A549 (cell line): ENCODE data around the gene ADGRG2.

Source experiments
- CBX2 ChIP-seq: fragments of 200-600 bp; sonication (generic); IDR thresholded peaks from 2 replicates; pipeline ENCODE4 v1.6.1; 2016; ENCODE audit warnings: low read depth, mild to moderate bottlenecking, borderline replicate concordance
- FOSL2 ChIP-seq, 2 experiments: fragments of 450-650 bp in 1 of 2; fragments of >200 bp in 1 of 2; sonication (Bioruptor Twin) in 1 of 2; formaldehyde crosslinking; IDR thresholded peaks; 2 replicates each; pipeline versions ENCODE4 v1.5.0 to v1.6.1; 2016 to 2020; ENCODE audit warnings: mild to moderate bottlenecking in 1 of 2, moderate library complexity in 1 of 2
- FOXS1 ChIP-seq: fragments of 250-450 bp; sonication (Bioruptor Pico); IDR thresholded peaks from 2 replicates; pipeline ENCODE4 v1.5.0; 2020; ENCODE audit warnings: mild to moderate bottlenecking, moderate library complexity
- JUN ChIP-seq, 2 experiments: fragments of >200 bp; sonication (Bioruptor Twin); formaldehyde crosslinking; IDR thresholded peaks; 2 replicates in 1 of 2; 3 replicates in 1 of 2; pipeline ENCODE4 v1.6.1; 2016 to 2017
- KDM1A ChIP-seq: fragments of 200-600 bp; sonication (generic); IDR thresholded peaks from 2 replicates; pipeline ENCODE4 v1.6.1; 2016; ENCODE audit warnings: low read depth, mild to moderate bottlenecking
- POLR2A ChIP-seq: IDR thresholded peaks from 2 replicates; pipeline ENCODE4 v1.6.1; 2012; ENCODE audit warnings: mild to moderate bottlenecking, low read length
- RFX5 ChIP-seq: fragments of 450-650 bp; IDR thresholded peaks from 2 replicates; pipeline ENCODE4 v1.7.1; 2014; ENCODE audit warnings: antibody characterized with exemption, mild to moderate bottlenecking, moderate library complexity
- TF ChIP-seq, protein P1 (sequence below): fragments of >200 bp; sonication (Bioruptor Twin); formaldehyde crosslinking; IDR thresholded peaks from 3 replicates; pipeline ENCODE4 v1.5.1; 2016

DNA sequence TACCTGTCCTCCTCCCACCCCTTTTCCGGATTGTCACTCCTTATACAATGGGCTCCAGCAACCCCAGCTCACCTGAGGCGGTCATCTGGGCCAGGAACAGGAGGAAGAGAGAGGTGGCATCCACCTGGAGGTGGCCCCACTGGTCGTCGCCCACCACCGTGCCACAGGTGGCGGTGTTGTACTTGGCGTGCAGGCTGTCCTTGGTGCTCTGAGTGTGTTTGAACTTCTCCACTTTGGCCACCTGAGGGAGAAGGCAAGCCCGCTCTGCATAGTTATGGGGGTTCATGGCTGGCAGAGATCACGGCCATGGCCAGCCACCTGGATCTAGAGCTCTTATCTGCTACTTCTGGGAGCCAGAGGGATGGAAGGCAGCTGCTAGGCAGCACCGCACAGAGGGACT, 171.2 kb downstream of the ADGRG2 start:
- TF ChIP-seq FOXS1 (CRISPR knock-in tag): no peak
- no peak for TF ChIP-seq POLR2A
- no peak for TF ChIP-seq JUN (IDR thresholded peaks at IDR 0.05)
- TF ChIP-seq FOSL2 (IDR thresholded peaks at IDR 0.05): no peak
- TF ChIP-seq FOSL2 (CRISPR knock-in tag; IDR thresholded peaks at IDR 0.05): no peak
- TF ChIP-seq, protein P1, sequence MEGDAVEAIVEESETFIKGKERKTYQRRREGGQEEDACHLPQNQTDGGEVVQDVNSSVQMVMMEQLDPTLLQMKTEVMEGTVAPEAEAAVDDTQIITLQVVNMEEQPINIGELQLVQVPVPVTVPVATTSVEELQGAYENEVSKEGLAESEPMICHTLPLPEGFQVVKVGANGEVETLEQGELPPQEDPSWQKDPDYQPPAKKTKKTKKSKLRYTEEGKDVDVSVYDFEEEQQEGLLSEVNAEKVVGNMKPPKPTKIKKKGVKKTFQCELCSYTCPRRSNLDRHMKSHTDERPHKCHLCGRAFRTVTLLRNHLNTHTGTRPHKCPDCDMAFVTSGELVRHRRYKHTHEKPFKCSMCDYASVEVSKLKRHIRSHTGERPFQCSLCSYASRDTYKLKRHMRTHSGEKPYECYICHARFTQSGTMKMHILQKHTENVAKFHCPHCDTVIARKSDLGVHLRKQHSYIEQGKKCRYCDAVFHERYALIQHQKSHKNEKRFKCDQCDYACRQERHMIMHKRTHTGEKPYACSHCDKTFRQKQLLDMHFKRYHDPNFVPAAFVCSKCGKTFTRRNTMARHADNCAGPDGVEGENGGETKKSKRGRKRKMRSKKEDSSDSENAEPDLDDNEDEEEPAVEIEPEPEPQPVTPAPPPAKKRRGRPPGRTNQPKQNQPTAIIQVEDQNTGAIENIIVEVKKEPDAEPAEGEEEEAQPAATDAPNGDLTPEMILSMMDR: no peak
- no peak for TF ChIP-seq RFX5
- TF ChIP-seq CBX2: no peak
- TF ChIP-seq KDM1A: no peak
